GM12864 (cell line): ENCODE measurements around the gene ATP2A3.

Experiments
- DNase-seq: peaks from one replicate; pipeline ENCODE4 v3.0.0-alpha.2; 2011; ENCODE audit warnings: low read depth
- H3K4me3 ChIP-seq: 2 replicates; pipeline ENCODE4 v1.5.1; 2011; ENCODE audit warnings: mild to moderate bottlenecking, low read depth, low read length, control low read depth
- TF ChIP-seq, protein P1 (sequence below): IDR thresholded peaks from 2 replicates; pipeline ENCODE4 v1.5.1; 2011; ENCODE audit warnings: low read depth, mild to moderate bottlenecking, moderate library complexity, low read length, control low read depth, inconsistent platforms; ENCODE audit errors: missing control alignments

Gene ATP2A3

DNA sequence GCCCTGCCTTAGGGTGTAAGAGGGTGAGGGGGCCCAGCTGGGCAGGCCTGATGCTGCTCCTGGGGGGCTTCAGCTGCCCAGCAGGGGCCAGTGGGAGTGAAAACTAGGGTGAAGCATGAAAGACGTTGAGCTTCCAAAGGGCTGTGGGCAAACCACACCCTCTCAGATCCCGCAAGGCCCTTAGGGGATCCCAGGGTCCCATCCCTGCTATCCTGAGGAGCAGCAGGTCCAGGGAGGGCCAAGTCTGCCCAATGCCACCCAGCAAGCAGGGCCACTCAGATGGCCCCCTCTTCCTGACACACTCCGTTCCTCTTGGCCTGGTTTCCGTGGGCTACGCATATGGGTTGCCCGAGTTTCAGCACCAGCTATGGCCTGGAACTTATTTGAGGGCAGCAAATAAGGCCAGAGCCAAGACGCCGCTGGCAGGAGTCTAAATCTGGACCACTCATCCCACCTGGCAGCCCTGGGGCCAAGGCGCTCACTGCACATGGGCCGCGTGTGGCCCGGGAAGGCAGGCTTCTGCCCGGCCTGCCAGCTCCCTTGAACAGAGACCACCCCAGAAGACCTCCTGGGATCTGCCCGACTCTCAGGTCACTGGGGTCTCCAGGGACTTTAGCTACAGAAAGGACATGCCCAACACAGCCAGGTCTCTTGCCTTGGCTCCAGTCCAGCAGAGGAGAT, 4.2 kb downstream of the ATP2A3 start:
- no peak for DNase-seq
- H3K4me3 ChIP-seq: no peak overlapping the region
- TF ChIP-seq, protein P1, sequence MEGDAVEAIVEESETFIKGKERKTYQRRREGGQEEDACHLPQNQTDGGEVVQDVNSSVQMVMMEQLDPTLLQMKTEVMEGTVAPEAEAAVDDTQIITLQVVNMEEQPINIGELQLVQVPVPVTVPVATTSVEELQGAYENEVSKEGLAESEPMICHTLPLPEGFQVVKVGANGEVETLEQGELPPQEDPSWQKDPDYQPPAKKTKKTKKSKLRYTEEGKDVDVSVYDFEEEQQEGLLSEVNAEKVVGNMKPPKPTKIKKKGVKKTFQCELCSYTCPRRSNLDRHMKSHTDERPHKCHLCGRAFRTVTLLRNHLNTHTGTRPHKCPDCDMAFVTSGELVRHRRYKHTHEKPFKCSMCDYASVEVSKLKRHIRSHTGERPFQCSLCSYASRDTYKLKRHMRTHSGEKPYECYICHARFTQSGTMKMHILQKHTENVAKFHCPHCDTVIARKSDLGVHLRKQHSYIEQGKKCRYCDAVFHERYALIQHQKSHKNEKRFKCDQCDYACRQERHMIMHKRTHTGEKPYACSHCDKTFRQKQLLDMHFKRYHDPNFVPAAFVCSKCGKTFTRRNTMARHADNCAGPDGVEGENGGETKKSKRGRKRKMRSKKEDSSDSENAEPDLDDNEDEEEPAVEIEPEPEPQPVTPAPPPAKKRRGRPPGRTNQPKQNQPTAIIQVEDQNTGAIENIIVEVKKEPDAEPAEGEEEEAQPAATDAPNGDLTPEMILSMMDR: no peak

DNA sequence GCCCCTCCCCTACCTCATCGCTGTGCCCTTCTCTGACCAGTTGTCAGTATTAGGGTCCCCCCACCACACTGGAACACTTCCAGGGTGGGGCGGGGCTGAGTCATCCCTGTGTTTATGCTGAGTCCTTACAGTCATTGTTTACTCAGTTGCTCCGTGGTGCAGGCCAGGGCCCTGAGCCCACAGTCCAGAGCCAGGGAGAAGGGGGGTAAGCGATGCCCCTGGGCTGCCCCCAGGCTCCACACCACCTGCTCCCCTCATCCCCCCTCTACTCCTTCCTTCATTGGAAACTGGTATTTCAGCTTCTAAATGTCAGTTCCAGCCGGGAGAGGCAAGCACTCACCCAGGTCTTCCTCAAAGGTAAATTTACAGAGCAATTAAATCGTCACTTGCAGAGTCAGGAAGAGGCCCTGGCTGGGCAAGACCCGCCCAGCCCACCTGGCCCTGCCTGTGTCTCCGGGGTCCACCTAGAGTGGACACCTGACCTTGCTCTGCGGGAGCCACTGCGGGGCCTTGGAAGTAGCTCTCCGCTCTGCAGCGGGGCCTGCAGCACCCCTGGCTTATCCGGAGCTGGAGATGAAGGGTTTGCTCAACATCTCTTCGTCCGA, 4.8 kb downstream of the ATP2A3 start:
- TF ChIP-seq, protein P1: no peak
- H3K4me3 ChIP-seq: no peak overlapping the region
- DNase-seq: no peak

DNA sequence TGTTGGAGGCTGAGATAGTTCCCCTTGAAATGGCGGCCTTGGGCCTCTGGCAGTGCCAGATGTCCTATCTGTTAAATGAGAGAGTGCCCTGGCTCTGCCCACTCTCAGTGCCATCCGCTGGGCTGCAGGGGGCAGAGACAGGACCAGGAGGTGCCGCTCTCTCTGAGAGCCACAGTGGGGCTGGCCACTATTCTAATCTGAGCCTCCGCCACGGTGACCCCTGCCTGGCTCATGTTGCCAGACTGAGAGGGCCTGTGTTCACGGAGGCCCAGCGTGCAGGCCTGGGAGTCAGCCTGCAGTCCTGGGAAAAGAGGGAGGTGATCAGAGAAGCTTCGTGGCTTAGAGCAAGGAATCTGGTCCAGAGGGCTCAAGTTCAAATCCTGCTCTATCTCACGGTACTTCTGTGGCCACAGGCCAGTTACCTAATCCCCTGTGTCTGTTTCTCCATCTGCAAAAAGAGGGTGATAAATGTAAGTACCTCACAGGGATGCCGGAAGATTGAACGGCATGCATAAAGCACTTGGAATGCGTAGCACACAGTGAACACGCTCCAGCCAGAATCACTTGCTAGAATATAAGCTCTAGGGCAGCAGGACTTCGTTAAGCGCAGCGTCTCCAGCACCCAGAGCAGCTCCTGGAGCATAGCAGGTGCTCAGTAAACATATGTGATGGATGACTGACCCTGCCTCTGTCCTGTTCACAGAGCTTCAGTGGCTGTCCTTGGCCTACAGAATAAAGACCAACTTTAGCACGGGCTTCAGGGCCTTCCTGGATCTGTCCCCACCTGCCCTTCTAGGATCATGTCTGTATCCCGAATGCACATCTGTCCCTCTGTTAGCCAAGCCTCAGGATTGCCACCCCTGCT, 6.3 kb downstream of the ATP2A3 start:
- TF ChIP-seq, protein P1: no peak
- DNase-seq: no peak
- no peak overlapping the region for H3K4me3 ChIP-seq

DNA sequence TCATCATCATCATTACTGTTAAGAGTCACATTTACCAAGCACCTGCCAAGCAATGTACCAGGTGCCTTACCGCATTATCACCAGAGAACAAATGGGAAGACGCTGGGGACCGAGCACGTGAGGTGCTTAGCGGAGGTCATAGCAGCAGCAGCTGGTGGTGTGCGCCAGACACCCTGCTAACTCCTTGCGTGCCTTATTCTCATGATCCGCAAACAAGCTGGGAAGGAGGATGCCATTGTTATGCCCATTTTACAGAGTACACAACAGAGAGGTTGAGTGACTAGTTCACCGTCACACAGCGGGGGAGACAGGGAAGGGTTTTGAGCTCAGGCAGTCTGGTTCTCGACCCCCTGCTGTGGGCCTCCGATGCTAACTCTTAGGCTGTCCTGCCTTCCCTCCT, 7.3 kb downstream of the ATP2A3 start:
- no peak overlapping the region for H3K4me3 ChIP-seq
- TF ChIP-seq, protein P1: no peak
- no peak for DNase-seq

DNA sequence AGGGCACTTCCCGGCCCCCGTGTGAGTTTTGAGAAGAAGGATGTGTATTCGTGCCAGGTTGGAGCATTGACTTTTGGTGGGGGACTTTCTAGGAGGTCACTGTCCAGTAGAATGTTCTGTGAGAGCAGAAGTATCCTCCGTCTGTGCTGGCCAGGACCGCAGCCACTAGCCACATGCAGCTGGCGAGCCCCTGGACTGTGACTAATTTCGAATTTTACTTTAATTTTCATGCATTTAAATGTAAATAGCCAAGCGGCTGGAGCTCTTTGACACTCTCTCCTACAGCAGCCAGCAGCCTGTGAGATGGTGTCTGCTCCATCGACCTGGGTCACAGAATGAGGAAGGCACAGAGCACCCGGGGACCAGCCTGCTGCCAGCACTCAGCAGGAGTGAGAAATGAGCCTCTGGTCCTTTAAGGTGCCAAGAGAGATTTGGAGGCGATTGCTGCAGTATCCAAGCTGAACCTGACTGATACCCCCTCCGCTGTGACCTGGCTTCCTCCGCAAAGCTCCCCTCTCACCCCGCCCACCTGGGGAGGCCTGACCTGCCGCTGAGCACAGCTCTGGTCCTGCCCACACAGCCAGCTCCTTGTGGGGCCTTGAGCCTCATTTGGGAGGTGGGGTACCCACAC, 7.8 kb downstream of the ATP2A3 start:
- no peak overlapping the region for H3K4me3 ChIP-seq
- DNase-seq: no peak
- TF ChIP-seq, protein P1: no peak

DNA sequence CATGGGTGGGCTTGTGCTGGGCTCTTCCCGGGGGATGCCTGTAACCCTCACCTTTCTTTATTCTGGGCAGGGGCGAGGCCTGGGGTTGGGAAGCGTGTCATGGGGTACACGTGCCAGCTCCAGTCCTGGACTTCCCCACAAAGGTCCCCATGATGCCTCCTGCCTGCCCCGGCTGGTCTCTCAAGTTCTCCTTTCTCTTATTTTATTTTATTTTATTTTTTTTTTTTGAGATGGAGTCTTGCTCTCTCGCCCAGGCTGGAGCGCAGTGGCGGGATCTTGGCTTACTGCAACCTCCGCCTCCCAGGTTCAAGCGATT, 8.6 kb downstream of the ATP2A3 start:
- H3K4me3 ChIP-seq: no peak overlapping the region
- TF ChIP-seq, protein P1: no peak
- DNase-seq: no peak
